ENCODE data around the gene SLC35F1. TPM values are rescaled to one million over a fixed set of nuclear protein-coding genes. Genes with fewer than 3 reads are reported as not detected.

The SLC35F1 gene
- total and polyA plus RNA-seq, 2 donors (not counting 3 experiments of a cell fraction or from before 2014, with no cell fraction given) = not detected

DNA sequence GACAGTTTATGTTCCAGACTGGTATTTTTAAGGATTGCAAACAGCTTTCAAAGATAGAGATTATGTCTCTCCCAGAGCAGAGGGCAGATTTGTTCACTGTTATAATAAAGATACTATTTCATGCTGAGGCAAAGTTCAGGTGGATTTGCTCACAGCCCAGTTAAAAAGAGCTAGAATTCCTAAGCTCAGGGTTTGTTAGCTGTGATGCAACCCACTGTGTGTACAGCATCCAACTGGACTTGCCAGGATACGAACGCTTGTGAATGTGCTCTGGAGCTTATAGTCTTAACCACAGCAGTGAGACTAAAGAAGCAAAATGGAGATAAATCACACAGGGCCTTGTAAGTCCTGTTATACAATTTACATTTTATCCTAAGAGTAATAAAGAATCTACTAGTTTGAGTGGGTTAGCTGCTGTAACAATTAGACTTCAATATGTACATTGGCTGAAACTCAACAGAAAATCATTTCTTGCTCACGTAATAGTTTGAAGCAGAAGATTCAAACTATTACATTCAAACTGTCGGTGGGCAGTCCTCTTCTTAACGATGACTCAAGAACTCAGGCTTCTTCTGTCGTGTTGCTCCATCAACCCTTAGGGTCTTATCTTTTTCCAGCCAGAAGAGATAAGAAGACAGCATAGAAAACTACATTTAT lies 437.1 kb downstream of the SLC35F1 start:
- H3K4me3 ChIP-seq (replicated peaks in 1 of 3; ENCODE audit: insufficient read depth in 1 of 3, low read depth in 1 of 3, low read length in 3 of 3) = no peak overlapping the region
- no peak for TF ChIP-seq FOS (IDR thresholded peaks at IDR 0.05; ENCODE audit: borderline replicate concordance, insufficient read depth, low read length)
- TF ChIP-seq GATA2 (IDR thresholded peaks at IDR 0.05; ENCODE audit: insufficient read depth, insufficient read length, low read depth, low read length) = no peak
- TF ChIP-seq, protein P1, sequence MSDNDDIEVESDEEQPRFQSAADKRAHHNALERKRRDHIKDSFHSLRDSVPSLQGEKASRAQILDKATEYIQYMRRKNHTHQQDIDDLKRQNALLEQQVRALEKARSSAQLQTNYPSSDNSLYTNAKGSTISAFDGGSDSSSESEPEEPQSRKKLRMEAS (IDR thresholded peaks at IDR 0.05; ENCODE audit: insufficient read depth, insufficient read length) = no peak
- TF ChIP-seq MYC (IDR thresholded peaks at IDR 0.05; ENCODE audit: low read depth, low read length) = no peak
- TF ChIP-seq POLR2AphosphoS5 (IDR thresholded peaks at IDR 0.05; ENCODE audit: insufficient read depth, low read depth, low read length) = no peak
- TF ChIP-seq POLR2A (IDR thresholded peaks at IDR 0.05; ENCODE audit: low read depth, low read length) = no peak
- no peak for TF ChIP-seq JUN (IDR thresholded peaks at IDR 0.05; ENCODE audit: borderline replicate concordance, insufficient read depth, insufficient read length, low read depth)
- TF ChIP-seq EZH2 (IDR thresholded peaks at IDR 0.05; ENCODE audit: borderline replicate concordance, low read depth, low read length, severe bottlenecking) = no peak
- TF ChIP-seq, protein P2, sequence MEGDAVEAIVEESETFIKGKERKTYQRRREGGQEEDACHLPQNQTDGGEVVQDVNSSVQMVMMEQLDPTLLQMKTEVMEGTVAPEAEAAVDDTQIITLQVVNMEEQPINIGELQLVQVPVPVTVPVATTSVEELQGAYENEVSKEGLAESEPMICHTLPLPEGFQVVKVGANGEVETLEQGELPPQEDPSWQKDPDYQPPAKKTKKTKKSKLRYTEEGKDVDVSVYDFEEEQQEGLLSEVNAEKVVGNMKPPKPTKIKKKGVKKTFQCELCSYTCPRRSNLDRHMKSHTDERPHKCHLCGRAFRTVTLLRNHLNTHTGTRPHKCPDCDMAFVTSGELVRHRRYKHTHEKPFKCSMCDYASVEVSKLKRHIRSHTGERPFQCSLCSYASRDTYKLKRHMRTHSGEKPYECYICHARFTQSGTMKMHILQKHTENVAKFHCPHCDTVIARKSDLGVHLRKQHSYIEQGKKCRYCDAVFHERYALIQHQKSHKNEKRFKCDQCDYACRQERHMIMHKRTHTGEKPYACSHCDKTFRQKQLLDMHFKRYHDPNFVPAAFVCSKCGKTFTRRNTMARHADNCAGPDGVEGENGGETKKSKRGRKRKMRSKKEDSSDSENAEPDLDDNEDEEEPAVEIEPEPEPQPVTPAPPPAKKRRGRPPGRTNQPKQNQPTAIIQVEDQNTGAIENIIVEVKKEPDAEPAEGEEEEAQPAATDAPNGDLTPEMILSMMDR (IDR thresholded peaks at IDR 0.05; ENCODE audit: extremely low read depth in 1 of 2, insufficient read depth in 1 of 2, low read depth in 1 of 2, low read length in 2 of 2) = no peak
- no peak overlapping the region for H2AFZ ChIP-seq (ENCODE audit: low read depth, low read length)
- CTCF ChIA-PET = no interaction called here
- intact Hi-C loops (cut with micrococcal nuclease) = no loop called here
- POLR2A ChIA-PET = no interaction called here
- H3K4me2 ChIP-seq (ENCODE audit: insufficient read depth, low read length) = no peak overlapping the region
- BruUV-seq (replicated peaks) = no TSS peak
- H3K27ac ChIP-seq (ENCODE audit: insufficient read depth, low read depth, low read length) = no peak overlapping the region
- no peak overlapping the region for H3K9ac ChIP-seq (replicated peaks; ENCODE audit: extremely low read depth, insufficient read depth, low read length)
- no peaks in the 10 kb centered on the region for H3K36me3 ChIP-seq (ENCODE audit: control insufficient read depth in 2 of 2, extremely low read depth in 1 of 2, insufficient read depth in 2 of 2, low read length in 2 of 2)
- FAIRE-seq (no peak), DNase-seq (ENCODE audit: low read depth, low spot score) (no peak)
- dilution Hi-C loops (cut with MboI; ENCODE audit: extremely low pct_ligation_motif_present, low sequenced_read_pairs) = no loop called here
- H4K20me1 ChIP-seq (replicated peaks; ENCODE audit: control insufficient read depth, extremely low read depth, insufficient read depth, low read length) = no peaks in the 10 kb centered on the region
- no peaks in the 10 kb centered on the region for H3K4me1 ChIP-seq (ENCODE audit: control insufficient read depth, extremely low read depth, insufficient read depth, low read length)
- H3K9me1 ChIP-seq (replicated peaks; ENCODE audit: control insufficient read depth, extremely low read depth, insufficient read depth, low read length) = no peaks in the 10 kb centered on the region
- no peaks in the 10 kb centered on the region for H3K27me3 ChIP-seq (ENCODE audit: control insufficient read depth in 2 of 2, insufficient read depth in 2 of 2, low read length in 2 of 2)
- no peaks in the 10 kb centered on the region for H3K9me3 ChIP-seq (replicated peaks; ENCODE audit: control insufficient read depth, insufficient read depth, low read length)
- no peaks in the 10 kb centered on the region for H3K79me2 ChIP-seq (ENCODE audit: control insufficient read depth, insufficient read depth, low read length)

Measured in endothelial cell of umbilical vein (primary cell).